GM12878 (cell line): ENCODE data around the gene C3orf70. TPM values are rescaled to one million over a fixed set of nuclear protein-coding genes. Genes with fewer than 3 reads are reported as not detected.

ENCODE experiments used
- ATAC-seq: fragments of 200-7000 bp; cut with Tn5 transposase; 3 replicates; pipeline ENCODE4 v1.9.1; 2020; ENCODE audit warnings: mild to moderate bottlenecking, moderate library complexity
- BruUV-seq: library from RNA; stranded (reverse); fragments of 400-500 nt; replicated peaks from 2 replicates; lab custom pipeline; 2021; lab: Mats Ljungman, UMichigan
- CTCF ChIA-PET: fragments of 300-600 bp; sonication (Branson Sonifier 250); formaldehyde crosslinking; extraction: SDS; loops from one replicate; lab custom pipeline; 2021; ENCODE audit warnings: inconsistent platforms; lab: Yijun Ruan, JAX
- POLR2A ChIA-PET: fragments of 350-600 bp; formaldehyde crosslinking; extraction: SDS; loops from one replicate; lab custom pipeline; 2021; ENCODE audit warnings: inconsistent platforms; lab: Charles Lee
- RAD21 ChIA-PET: fragments of 300-600 bp; sonication (Branson Sonifier 250); formaldehyde crosslinking; loops from one replicate; lab custom pipeline; 2023; ENCODE audit warnings: antibody characterized with exemption; ENCODE audit not compliant: unreplicated experiment; lab: Charles Lee
- SMC1A ChIA-PET: fragments of 300-600 bp; sonication (Branson Sonifier 250); formaldehyde crosslinking; loops from one replicate; lab custom pipeline; 2023; ENCODE audit not compliant: unreplicated experiment, uncharacterized antibody; lab: Charles Lee
- DNase-seq: peaks from one replicate; pipeline ENCODE4 v3.0.0-alpha.2; 2011; ENCODE audit warnings: low read depth, low spot score
- FAIRE-seq: peaks from 3 replicates; lab custom pipeline; 2011; peaks lifted over from hg19 to GRCh38; lab: Jason Lieb, UNC
- H2AFZ ChIP-seq: 2 replicates; pipeline ENCODE4 v1.6.0; 2011; ENCODE audit warnings: low read depth, low read length, control low read depth; ENCODE audit not compliant: control insufficient read depth
- H3K27ac ChIP-seq: 2 replicates; pipeline ENCODE4 v1.5.1; 2011; ENCODE audit warnings: control low read depth; ENCODE audit not compliant: control insufficient read depth, insufficient read depth
- H3K27me3 ChIP-seq, 2 experiments: replicated peaks in 1 of 2; 2 replicates each; pipeline versions ENCODE4 v1.6.0 to v1.6.1; 2011; ENCODE audit warnings: low read length in 1 of 2; ENCODE audit not compliant: control insufficient read depth in 2 of 2, insufficient read depth in 2 of 2
- H3K36me3 ChIP-seq, 2 experiments: 2 replicates each; pipeline ENCODE4 v1.5.1; 2011; ENCODE audit warnings: low read length in 1 of 2; ENCODE audit not compliant: control insufficient read depth in 2 of 2, insufficient read depth in 2 of 2
- H3K4me1 ChIP-seq: 2 replicates; pipeline ENCODE4 v1.6.1; 2011; ENCODE audit warnings: mild to moderate bottlenecking, low read length, moderate library complexity, mixed read lengths; ENCODE audit not compliant: control insufficient read depth, insufficient read depth
- H3K4me2 ChIP-seq: 2 replicates; pipeline ENCODE4 v1.6.0; 2011; ENCODE audit warnings: control low read depth; ENCODE audit not compliant: control insufficient read depth, insufficient read depth
- H3K4me3 ChIP-seq: fragments of 200-600 bp; sonication (generic); 2 replicates; pipeline ENCODE4 v1.5.1; 2016
- H3K79me2 ChIP-seq: 2 replicates; pipeline ENCODE4 v1.6.0; 2011; ENCODE audit warnings: low read length; ENCODE audit not compliant: control insufficient read depth, insufficient read depth
- H3K9ac ChIP-seq: 2 replicates; pipeline ENCODE4 v1.8.0; 2011; ENCODE audit warnings: low read length, control low read depth, mixed read lengths; ENCODE audit not compliant: control insufficient read depth, insufficient read depth
- H3K9me3 ChIP-seq: replicated peaks from 3 replicates; pipeline ENCODE4 v1.5.1; 2011; ENCODE audit warnings: mild to moderate bottlenecking, low read length; ENCODE audit not compliant: control insufficient read depth, insufficient read depth
- H4K20me1 ChIP-seq: 2 replicates; pipeline ENCODE4 v1.6.0; 2011; ENCODE audit not compliant: control insufficient read depth, insufficient read depth
- ASH2L ChIP-seq: fragments of 300-600, 200-600 bp; sonication (generic); IDR thresholded peaks from 2 replicates; pipeline ENCODE4 v1.6.1; 2017; ENCODE audit warnings: low read depth, mild to moderate bottlenecking, borderline replicate concordance
- BRCA1 ChIP-seq: IDR thresholded peaks from 2 replicates; pipeline ENCODE4 v1.6.1; 2011; ENCODE audit warnings: low read depth, low read length, improper control_type of control experiment
- CHD4 ChIP-seq: fragments of 200-600 bp; sonication (generic); IDR thresholded peaks from 2 replicates; pipeline ENCODE4 v1.6.1; 2016; ENCODE audit warnings: mild to moderate bottlenecking
- ETV6 ChIP-seq, 2 experiments: fragments of 450-650 bp in 1 of 2; IDR thresholded peaks in 1 of 2; conservative IDR thresholded peaks in 1 of 2; 2 replicates each; pipeline ENCODE4 v1.6.1; 2014; ENCODE audit warnings: antibody characterized with exemption in 1 of 2, borderline replicate concordance in 1 of 2, low read depth in 1 of 2, mild to moderate bottlenecking in 1 of 2, moderate library complexity in 1 of 2
- EZH2 ChIP-seq: IDR thresholded peaks from 2 replicates; pipeline ENCODE4 v1.6.1; 2012; ENCODE audit warnings: low read depth, mild to moderate bottlenecking, control low read depth, inconsistent platforms, low read length, borderline replicate concordance; ENCODE audit not compliant: control insufficient read depth
- HSF1 ChIP-seq: fragments of 150-350 bp; IDR thresholded peaks from 2 replicates; pipeline ENCODE4 v1.6.1; 2014; ENCODE audit warnings: mild to moderate bottlenecking, low read depth, low read length
- IKZF1 ChIP-seq: fragments of 450-650 bp; conservative IDR thresholded peaks from 2 replicates; pipeline ENCODE4 v1.6.1; 2017; ENCODE audit warnings: antibody characterized with exemption, mild to moderate bottlenecking
- NFXL1 ChIP-seq: fragments of 450-650 bp; IDR thresholded peaks from 2 replicates; pipeline ENCODE4 v1.6.1; 2017; ENCODE audit warnings: antibody characterized with exemption, mild to moderate bottlenecking, borderline replicate concordance
- SRF ChIP-seq, 2 experiments: IDR thresholded peaks; 2 replicates each; pipeline ENCODE4 v1.6.1; 2011; ENCODE audit warnings: low read depth in 2 of 2, low read length in 2 of 2, mild to moderate bottlenecking in 1 of 2, moderate library complexity in 1 of 2
- SUPT20H ChIP-seq: IDR thresholded peaks from 2 replicates; pipeline ENCODE4 v1.6.1; 2011; ENCODE audit warnings: low read depth, mild to moderate bottlenecking, low read length, moderate library complexity, borderline replicate concordance; ENCODE audit not compliant: control insufficient read depth
- WGBS: methylation state at CpG from one replicate; pipeline ENCODE4 v1.1.6; 2016; ENCODE audit warnings: low lambda C conversion rate; ENCODE audit not compliant: insufficient replicate concordance, insufficient coverage; ENCODE audit errors: missing lambda C conversion rate; 5-methylcytosine and 5-hydroxymethylcytosine counted together
- in situ Hi-C: fragments of 300-500 bp; cut with MboI; formaldehyde crosslinking; loops from 9 replicates; pipeline ENCODE4 v1.14.3; 2018; ENCODE audit warnings: mixed read lengths
- intact Hi-C: fragments of 100-400 bp; cut with micrococcal nuclease; formaldehyde crosslinking; loops from one replicate; pipeline ENCODE4 v1.14.2; 2022; ENCODE audit not compliant: unreplicated experiment
- polyA plus RNA-seq, 11 experiments: library from polyadenylated mRNA; depleted of rRNA in 4 of 11; unstranded in 6 of 11; stranded (reverse) in 5 of 11; fragments of >200 nt; fragmentation: Nextera tagmentation in 4 of 11; fragmentation: Illumina TruSeq in 1 of 11; extraction: Ambion mirVana in 4 of 11; extraction: Trizol in 1 of 11; gene quantifications; 1 replicate in 1 of 11; 2 replicates in 10 of 11; pipeline versions ENCODE4 v1.2.1 to v1.2.3, GENCODE V29; 2011 to 2016; ENCODE audit warnings: inconsistent platforms in 2 of 11, missing spikeins in 2 of 11, low read depth in 1 of 11
- total RNA-seq, 4 experiments: library from RNA; depleted of rRNA in 3 of 4; stranded (reverse); fragments of >200 nt in 3 of 4; fragmentation: Illumina TruSeq in 1 of 4; extraction: Trizol in 1 of 4; gene quantifications; 2 replicates each; pipeline versions ENCODE4 v1.2.1 to v1.2.3, GENCODE V29; 2013 to 2021
- TF ChIP-seq, protein P1 (sequence below): fragments of 450-650 bp; conservative IDR thresholded peaks from 2 replicates; pipeline ENCODE4 v1.6.1; 2017; ENCODE audit warnings: mild to moderate bottlenecking, moderate library complexity
- TF ChIP-seq, protein P2 (sequence below): fragments of 450-650 bp; IDR thresholded peaks from 2 replicates; pipeline ENCODE4 v1.6.1; 2018; ENCODE audit warnings: borderline replicate concordance, mild to moderate bottlenecking; ENCODE audit not compliant: partially characterized antibody

C3orf70 gene
- total and polyA plus RNA-seq, 10 of the 15 experiments (the other 5 are each of a cell fraction or from before 2014, with no cell fraction given), result 0.03 to 0.04 TPM; not detected in 8

DNA sequence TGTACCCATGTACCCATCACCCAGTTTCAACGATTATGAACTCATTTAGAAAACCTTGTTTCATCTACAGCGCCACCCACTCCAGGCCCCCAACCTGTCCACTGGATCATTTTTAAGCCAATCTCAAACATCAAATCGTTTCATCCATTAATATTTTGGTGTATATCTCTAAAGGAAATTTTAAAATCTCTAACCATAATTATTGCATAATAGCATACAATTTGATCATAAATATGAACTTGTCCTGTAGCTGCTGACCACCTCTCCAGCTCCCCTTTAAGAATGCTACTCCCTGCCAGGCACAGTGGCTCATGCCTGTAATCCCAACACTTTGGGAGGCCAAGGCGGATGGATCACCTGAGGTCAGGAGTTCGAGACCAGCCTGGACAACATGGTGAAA, 2.8 kb upstream of the C3orf70 start:
- H3K36me3 ChIP-seq, result no peaks in the 10 kb centered on the region
- H3K4me2 ChIP-seq, result no peak overlapping the region
- 53% methylated on average over 5 of the region's 5 CpGs for WGBS
- intact Hi-C loops (no loop called here), in situ Hi-C loops (no loop called here)
- no peak overlapping the region for H3K27ac ChIP-seq
- no peak overlapping the region for H3K9ac ChIP-seq
- no peaks in the 10 kb centered on the region for H3K4me1 ChIP-seq
- peaks cover 5 to 24% of the 10 kb centered on the region in 2 experiments for H3K27me3 ChIP-seq
- ATAC-seq, result no peak
- ChIA-PET CTCF (no interaction called here), SMC1A (interaction anchor here (0.9 to 1.6 kb wide), 2 partner anchors 9 to 17 kb away, joined by 3 read pairs; no protein-coding TSS in a partner anchor), RAD21 (interaction anchor here (1.3 kb wide), 1 partner anchor 20 kb away, joined by 3 read pairs; no protein-coding TSS in a partner anchor), POLR2A (no interaction called here)
- no peak for FAIRE-seq
- H3K79me2 ChIP-seq, result no peaks in the 10 kb centered on the region
- H4K20me1 ChIP-seq, result no peaks in the 10 kb centered on the region
- H2AFZ ChIP-seq, result no peak overlapping the region
- no peak for DNase-seq
- BruUV-seq, result no TSS peak
- no peaks in the 10 kb centered on the region for H3K9me3 ChIP-seq
- no peak overlapping the region for H3K4me3 ChIP-seq
- TF ChIP-seq, protein P1, sequence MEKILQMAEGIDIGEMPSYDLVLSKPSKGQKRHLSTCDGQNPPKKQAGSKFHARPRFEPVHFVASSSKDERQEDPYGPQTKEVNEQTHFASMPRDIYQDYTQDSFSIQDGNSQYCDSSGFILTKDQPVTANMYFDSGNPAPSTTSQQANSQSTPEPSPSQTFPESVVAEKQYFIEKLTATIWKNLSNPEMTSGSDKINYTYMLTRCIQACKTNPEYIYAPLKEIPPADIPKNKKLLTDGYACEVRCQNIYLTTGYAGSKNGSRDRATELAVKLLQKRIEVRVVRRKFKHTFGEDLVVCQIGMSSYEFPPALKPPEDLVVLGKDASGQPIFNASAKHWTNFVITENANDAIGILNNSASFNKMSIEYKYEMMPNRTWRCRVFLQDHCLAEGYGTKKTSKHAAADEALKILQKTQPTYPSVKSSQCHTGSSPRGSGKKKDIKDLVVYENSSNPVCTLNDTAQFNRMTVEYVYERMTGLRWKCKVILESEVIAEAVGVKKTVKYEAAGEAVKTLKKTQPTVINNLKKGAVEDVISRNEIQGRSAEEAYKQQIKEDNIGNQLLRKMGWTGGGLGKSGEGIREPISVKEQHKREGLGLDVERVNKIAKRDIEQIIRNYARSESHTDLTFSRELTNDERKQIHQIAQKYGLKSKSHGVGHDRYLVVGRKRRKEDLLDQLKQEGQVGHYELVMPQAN, result no peak
- TF ChIP-seq CHD4 (no peak), SUPT20H (no peak), ASH2L (no peak), IKZF1 (no peak), HSF1 (no peak), SRF (IDR thresholded peaks at IDR 0.05; ENCODE audit: low read depth in 2 of 2, low read length in 2 of 2) (no peak), EZH2 (no peak), ETV6 (conservative IDR thresholded peaks at IDR 0.05 in 1 of 2, IDR thresholded peaks at IDR 0.05 in 1 of 2; ENCODE audit: borderline replicate concordance in 1 of 2, low read depth in 1 of 2) (no peak), NFXL1 (no peak), BRCA1 (no peak)
- TF ChIP-seq, protein P2, sequence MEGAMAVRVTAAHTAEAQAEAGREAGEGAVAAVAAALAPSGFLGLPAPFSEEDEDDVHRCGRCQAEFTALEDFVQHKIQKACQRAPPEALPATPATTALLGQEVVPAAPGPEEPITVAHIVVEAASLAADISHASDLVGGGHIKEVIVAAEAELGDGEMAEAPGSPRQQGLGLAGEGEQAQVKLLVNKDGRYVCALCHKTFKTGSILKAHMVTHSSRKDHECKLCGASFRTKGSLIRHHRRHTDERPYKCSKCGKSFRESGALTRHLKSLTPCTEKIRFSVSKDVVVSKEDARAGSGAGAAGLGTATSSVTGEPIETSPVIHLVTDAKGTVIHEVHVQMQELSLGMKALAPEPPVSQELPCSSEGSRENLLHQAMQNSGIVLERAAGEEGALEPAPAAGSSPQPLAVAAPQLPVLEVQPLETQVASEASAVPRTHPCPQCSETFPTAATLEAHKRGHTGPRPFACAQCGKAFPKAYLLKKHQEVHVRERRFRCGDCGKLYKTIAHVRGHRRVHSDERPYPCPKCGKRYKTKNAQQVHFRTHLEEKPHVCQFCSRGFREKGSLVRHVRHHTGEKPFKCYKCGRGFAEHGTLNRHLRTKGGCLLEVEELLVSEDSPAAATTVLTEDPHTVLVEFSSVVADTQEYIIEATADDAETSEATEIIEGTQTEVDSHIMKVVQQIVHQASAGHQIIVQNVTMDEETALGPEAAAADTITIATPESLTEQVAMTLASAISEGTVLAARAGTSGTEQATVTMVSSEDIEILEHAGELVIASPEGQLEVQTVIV, result no peak
